GM12873 (cell line): ENCODE measurements around the gene DRAM1.

Source experiments
- TF ChIP-seq, protein P1 (sequence below): IDR thresholded peaks from 2 replicates; pipeline ENCODE4 v1.5.1; 2012; ENCODE audit warnings: low read depth, mild to moderate bottlenecking, moderate library complexity, low read length, control low read depth; ENCODE audit not compliant: insufficient read depth; ENCODE audit errors: missing control alignments

DRAM1 gene

DNA sequence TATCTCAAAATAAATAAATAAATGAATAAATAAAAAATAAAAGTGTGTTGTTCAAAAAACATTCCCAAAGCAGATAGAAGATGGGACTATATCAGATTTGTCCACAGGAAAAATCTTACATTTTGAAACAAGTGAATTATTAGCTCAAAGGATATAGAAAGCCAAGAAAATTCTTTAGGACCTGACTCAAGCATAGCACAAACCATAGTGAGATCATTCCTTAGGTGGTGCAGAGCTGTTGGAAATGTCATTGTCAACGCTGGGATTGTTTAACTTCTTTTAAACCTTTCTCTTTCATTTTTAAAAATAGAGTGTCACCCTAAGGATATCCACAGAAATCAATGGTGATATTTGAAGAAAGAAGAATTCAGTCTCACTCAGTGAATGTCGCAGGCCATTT lies 43.5 kb downstream of the DRAM1 start:
- TF ChIP-seq, protein P1, sequence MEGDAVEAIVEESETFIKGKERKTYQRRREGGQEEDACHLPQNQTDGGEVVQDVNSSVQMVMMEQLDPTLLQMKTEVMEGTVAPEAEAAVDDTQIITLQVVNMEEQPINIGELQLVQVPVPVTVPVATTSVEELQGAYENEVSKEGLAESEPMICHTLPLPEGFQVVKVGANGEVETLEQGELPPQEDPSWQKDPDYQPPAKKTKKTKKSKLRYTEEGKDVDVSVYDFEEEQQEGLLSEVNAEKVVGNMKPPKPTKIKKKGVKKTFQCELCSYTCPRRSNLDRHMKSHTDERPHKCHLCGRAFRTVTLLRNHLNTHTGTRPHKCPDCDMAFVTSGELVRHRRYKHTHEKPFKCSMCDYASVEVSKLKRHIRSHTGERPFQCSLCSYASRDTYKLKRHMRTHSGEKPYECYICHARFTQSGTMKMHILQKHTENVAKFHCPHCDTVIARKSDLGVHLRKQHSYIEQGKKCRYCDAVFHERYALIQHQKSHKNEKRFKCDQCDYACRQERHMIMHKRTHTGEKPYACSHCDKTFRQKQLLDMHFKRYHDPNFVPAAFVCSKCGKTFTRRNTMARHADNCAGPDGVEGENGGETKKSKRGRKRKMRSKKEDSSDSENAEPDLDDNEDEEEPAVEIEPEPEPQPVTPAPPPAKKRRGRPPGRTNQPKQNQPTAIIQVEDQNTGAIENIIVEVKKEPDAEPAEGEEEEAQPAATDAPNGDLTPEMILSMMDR = no peak

DNA sequence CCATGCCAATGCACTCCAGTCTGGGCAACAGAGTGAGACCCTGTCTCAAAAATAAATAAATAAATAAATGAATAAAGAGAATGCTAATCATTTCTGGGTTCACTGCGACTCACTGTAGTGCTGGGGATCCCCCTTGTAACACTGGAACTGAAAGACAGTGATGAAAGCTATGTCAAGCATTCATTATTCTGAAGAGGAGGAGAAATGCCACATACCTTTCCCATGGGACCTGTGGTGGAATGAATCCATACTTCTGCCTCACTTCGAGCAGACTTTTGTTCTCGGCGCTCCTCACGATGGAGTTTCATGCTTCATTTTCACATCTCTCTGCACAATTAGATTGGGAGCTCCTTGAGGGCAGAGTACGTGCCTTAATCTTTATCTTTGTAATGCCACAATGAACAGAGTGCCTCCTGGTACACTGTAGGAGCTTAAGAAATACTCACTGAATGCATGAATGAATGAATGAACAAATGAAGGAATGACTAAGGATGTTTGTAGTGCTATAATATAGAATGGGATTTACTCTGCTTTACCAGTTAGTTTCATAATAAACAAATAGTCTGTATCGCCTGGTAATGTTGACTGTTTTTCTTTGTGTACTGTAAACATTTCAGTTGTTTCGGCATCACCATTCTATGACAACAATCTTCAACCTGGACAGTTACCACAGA lies 45.8 kb downstream of the DRAM1 start:
- TF ChIP-seq, protein P1 = no peak

DNA sequence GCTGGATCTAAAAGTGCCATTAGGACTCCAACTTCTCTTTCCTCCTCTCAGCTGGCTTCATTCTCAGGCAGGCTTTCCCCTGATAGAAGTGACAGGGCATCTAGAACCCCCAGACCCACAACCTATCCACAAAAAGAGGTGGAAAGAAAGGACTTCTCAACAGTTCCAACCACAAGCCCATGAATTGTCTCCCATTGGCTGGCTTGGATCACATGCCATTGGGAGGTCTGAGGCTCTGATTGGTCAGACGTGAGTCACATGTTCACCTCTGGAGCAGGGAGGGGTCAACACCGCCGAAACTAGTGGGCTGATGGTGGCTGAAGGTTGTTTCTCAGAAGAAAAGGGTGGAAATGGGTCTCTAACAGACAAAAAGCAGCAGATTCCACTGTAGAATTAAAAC lies 47.2 kb downstream of the DRAM1 start:
- TF ChIP-seq, protein P1 = no peak

DNA sequence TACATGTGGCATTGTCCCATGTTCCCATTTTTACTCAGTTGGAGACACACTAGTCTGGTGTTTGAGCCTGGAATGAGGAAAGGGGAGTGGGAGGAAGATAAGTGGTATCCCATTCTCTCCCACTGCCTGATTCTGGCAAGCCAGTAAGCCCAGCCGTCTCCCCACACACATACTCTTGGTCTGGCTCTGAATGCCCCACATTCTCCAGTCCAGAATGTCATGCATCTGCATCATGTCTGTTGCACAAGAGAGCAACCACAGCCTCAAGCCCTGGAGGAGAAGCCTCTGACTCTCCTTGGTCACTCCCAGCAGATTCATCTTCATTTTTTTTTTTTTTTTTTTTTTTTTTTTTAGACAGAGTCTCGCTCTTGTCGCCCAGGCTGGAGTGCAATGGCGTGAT lies 48.0 kb downstream of the DRAM1 start:
- TF ChIP-seq, protein P1 = no peak

DNA sequence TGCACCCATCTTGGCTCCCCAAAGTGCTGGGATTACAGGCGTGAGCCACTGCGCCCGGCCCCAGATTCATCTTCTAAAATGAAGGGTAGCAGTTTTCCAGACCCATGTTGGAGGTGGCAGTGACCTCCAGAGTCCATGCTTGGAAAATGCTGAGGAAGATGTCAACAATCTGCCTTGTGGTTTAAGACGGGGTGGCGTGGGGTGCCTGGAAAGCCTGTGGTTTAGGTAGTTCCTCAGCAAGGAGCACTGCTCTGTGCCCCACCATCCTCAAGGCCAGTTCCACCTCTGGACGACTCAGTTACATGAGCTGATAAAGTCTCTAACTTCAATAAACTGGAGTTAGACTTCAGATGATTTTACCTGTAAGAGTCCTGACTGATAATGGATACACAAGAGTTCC lies 48.6 kb downstream of the DRAM1 start:
- TF ChIP-seq, protein P1 = no peak

DNA sequence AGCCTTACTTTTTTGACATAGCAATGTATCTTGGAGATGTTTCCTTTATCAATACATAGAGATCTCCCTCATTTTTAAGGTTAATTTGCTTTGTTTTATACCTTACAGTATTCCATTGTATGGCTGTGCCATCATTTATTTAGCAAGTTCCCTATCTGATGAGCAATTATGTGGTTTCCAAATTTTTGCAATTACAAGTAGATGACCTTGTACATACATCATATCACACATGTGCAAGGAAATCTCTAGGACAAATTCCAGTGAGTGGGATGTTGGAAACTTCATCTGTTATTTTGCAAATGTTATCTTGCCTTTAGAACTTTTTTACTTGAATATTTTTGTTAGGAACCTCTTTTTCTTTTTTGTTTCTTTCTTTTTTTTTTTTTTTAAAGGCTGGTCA lies 49.7 kb downstream of the DRAM1 start:
- TF ChIP-seq, protein P1 = no peak

DNA sequence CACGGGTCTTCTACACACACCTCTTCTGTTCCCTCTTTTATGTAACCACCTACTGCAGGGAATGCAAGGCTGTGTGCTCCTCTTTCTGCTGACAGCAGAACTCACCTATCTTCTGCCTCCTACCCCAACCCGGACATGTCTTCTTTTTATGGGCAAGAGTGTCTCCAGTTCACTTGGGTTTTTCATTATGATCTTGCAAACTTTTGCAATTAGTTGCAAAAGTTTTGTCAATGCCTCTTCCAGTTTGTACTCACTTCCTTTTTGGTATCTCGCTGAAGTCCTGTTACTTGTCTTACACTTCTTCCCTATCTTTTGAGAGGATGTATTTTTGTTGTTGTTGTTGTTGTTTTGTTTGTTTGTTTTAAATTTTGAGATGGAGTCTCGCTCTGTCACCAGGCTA lies 50.6 kb downstream of the DRAM1 start:
- TF ChIP-seq, protein P1 = no peak
